Measurements from ENCODE around the gene CTNNA2. TPM values are rescaled to one million over a fixed set of nuclear protein-coding genes. Genes with fewer than 3 reads are reported as not detected.

The CTNNA2 gene
- total RNA-seq, 1 experiment from 2014 or later, result 5.5 TPM

DNA sequence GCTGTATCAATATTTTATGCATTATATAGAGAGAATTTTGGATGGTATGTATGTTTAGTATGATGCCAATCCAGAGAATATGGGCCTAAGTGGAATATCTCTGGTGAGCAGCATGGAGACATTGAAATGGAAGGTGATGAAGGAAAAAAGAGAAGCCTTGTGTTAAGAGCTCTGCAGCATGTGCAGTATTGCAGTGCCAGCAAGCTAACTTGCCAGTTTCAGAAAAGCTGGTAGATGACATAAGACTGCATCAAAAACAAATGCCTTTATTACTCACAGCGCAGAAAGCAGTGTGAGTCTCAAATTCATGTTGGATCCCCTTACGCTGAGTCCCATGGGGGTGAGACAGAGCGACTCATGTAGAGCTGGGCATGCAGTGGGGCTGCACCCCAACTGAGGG lies 280.2 kb downstream of the CTNNA2 start:
- H3K23me2 ChIP-seq (ENCODE audit: insufficient read length, low read depth, low read length, poor library complexity, severe bottlenecking), result no peaks in the 10 kb centered on the region
- no peak overlapping the region for H2AFZ ChIP-seq (ENCODE audit: low read length)
- H4K91ac ChIP-seq (ENCODE audit: insufficient read length, low read depth, low read length), result no peak overlapping the region
- H2BK15ac ChIP-seq (ENCODE audit: low read depth, low read length), result no peak overlapping the region
- H2BK20ac ChIP-seq (ENCODE audit: low read depth, low read length, poor library complexity, severe bottlenecking), result no peak overlapping the region
- H2BK5ac ChIP-seq (ENCODE audit: insufficient read length, low read length), result no peak overlapping the region
- no peak overlapping the region for H2AK5ac ChIP-seq (ENCODE audit: insufficient read length, low read length)
- H3K18ac ChIP-seq (ENCODE audit: insufficient read length, low read depth, low read length), result no peak overlapping the region
- H3K56ac ChIP-seq (ENCODE audit: insufficient read length, low read depth, low read length), result no peak overlapping the region
- H3K36me3 Mint-ChIP-seq (ENCODE audit: insufficient read depth in 1 of 3, low read depth in 3 of 3), result no peaks in the 10 kb centered on the region
- H3K9me3 ChIP-seq (ENCODE audit: control insufficient read depth, low read depth, low read length), result no peaks in the 10 kb centered on the region
- no peak overlapping the region for H3K27ac Mint-ChIP-seq
- H3K9me3 Mint-ChIP-seq, result no peaks in the 10 kb centered on the region; a peak in 1 of 5 replicates
- H3K4me3 Mint-ChIP-seq, result no peak overlapping the region
- H3K79me1 ChIP-seq (ENCODE audit: insufficient read depth, low read depth, low read length, poor library complexity, severe bottlenecking), result no peaks in the 10 kb centered on the region
- H4K8ac ChIP-seq (replicated peaks; ENCODE audit: insufficient read length, low read depth, low read length), result no peak overlapping the region
- H3T11ph ChIP-seq (ENCODE audit: low read length), result no peak overlapping the region
- H3K4ac ChIP-seq (ENCODE audit: low read depth, low read length), result no peak overlapping the region
- H3K4me1 ChIP-seq (ENCODE audit: insufficient read depth, low read length), result peaks cover 6% of the 10 kb centered on the region; the same call in 1 of the 2 replicates
- no peaks in the 10 kb centered on the region for H3K27me3 ChIP-seq (ENCODE audit: insufficient read depth, low read length)
- no CpG with 5 or more reads among the region's 3 CpGs for WGBS (ENCODE audit: extremely low coverage, insufficient read length, low lambda C conversion rate)
- H2BK120ac ChIP-seq (ENCODE audit: low read depth, low read length, poor library complexity, severe bottlenecking), result no peak overlapping the region
- no peak overlapping the region for H3K14ac ChIP-seq (ENCODE audit: insufficient read depth, low read length)
- DNase-seq, result no peak
- H3K4me1 Mint-ChIP-seq, result peaks cover 10 to 15% of the 10 kb centered on the region in 2 experiments
- no peaks in the 10 kb centered on the region for H4K20me1 ChIP-seq (ENCODE audit: control insufficient read depth, insufficient read depth, insufficient read length)
- no peak overlapping the region for H3K9ac ChIP-seq (ENCODE audit: extremely low read depth, insufficient read length, low read length)
- no peak overlapping the region for H3K4me2 ChIP-seq (ENCODE audit: insufficient read depth, insufficient read length, low read length)
- TF ChIP-seq, protein P1, sequence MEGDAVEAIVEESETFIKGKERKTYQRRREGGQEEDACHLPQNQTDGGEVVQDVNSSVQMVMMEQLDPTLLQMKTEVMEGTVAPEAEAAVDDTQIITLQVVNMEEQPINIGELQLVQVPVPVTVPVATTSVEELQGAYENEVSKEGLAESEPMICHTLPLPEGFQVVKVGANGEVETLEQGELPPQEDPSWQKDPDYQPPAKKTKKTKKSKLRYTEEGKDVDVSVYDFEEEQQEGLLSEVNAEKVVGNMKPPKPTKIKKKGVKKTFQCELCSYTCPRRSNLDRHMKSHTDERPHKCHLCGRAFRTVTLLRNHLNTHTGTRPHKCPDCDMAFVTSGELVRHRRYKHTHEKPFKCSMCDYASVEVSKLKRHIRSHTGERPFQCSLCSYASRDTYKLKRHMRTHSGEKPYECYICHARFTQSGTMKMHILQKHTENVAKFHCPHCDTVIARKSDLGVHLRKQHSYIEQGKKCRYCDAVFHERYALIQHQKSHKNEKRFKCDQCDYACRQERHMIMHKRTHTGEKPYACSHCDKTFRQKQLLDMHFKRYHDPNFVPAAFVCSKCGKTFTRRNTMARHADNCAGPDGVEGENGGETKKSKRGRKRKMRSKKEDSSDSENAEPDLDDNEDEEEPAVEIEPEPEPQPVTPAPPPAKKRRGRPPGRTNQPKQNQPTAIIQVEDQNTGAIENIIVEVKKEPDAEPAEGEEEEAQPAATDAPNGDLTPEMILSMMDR (conservative IDR thresholded peaks at IDR 0.05), result no peak
- no peaks in the 10 kb centered on the region for H3K27me3 Mint-ChIP-seq (ENCODE audit: low read depth)
- no peak overlapping the region for H2BK12ac ChIP-seq (ENCODE audit: insufficient read length, low read depth, low read length)
- no peak overlapping the region for H3K27ac ChIP-seq (ENCODE audit: insufficient read length, low read depth, low read length)
- no peak overlapping the region for H4K5ac ChIP-seq (ENCODE audit: insufficient read length, low read depth, low read length)
- no peak overlapping the region for H3K23ac ChIP-seq (ENCODE audit: insufficient read length, low read depth, low read length)
- no peaks in the 10 kb centered on the region for H3K79me2 ChIP-seq (ENCODE audit: insufficient read depth, low read length)

Data from H9 (cell line).